ENCODE measurements around the gene DEGS2. TPM values are rescaled to one million over a fixed set of nuclear protein-coding genes. Genes with fewer than 3 reads are reported as not detected.
A peak's percentile ranks its signal among the peaks of the same experiment; 100 is the strongest.

The DEGS2 gene
- total and polyA plus RNA-seq, 2 of the 13 experiments (the other 11 are each of a cell fraction or from before 2014, with no cell fraction given), result 0.09 TPM

DNA sequence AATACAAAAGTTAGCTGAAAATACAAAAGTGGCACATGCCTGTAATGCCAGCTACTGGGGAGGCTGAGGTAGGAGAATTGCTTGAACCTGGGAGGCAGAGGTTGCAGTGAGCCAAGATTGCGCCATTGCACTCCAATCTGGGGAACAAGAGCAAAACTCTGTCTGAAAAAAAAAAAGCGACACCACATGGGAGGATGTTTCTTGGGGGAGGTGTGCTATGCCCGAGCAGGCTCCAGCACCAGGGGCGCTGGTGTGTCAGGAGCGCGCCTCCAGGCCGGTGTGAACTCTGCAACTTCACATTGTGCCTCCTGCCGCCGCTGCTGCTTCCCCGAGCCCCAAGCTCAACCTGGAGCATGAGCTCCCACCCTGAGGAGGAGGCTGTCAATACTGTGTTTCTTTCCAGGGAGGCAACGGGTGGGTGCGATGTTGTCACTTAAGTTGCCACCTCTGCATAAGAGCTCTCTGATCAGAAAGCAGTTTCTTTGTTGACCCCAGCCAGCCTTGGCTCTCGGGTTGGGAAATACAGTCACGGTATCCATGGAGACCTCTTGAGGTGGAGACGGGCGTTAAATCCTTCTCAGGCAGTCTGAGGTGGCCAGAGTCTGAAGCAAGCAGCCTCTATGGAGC, 18.9 kb downstream of the DEGS2 start (continued):
- TF ChIP-seq CCAR2 (optimal IDR thresholded peaks at IDR 0.05; ENCODE audit: low read depth, low read length) (peak; percentile 29), HOXA3 (CRISPR knock-in tag; IDR thresholded peaks at IDR 0.05) (peak; percentile 54; the same call in 1 of the 2 replicates), ZNF136 (CRISPR knock-in tag; IDR thresholded peaks at IDR 0.05; ENCODE audit: low read depth) (no peak), MED1 (CRISPR knock-in tag; IDR thresholded peaks at IDR 0.05) (0 out of 2 replicates have a peak, but pooled peaks have one; percentile 38), ARNT2 (CRISPR knock-in tag; IDR thresholded peaks at IDR 0.05; ENCODE audit: low read depth) (peak; percentile 47; the same call in 1 of the 2 replicates), ZNF775 (CRISPR knock-in tag; IDR thresholded peaks at IDR 0.05; ENCODE audit: borderline replicate concordance) (peak; percentile 82; the same call in 1 of the 2 replicates), ZMYM3 (CRISPR knock-in tag; IDR thresholded peaks at IDR 0.05) (peak; percentile 18; the same call in 1 of the 2 replicates), ZIK1 (CRISPR knock-in tag; IDR thresholded peaks at IDR 0.05; ENCODE audit: borderline replicate concordance, low read depth) (0 out of 2 replicates have a peak, but pooled peaks have one; percentile 20), FOXO1 (CRISPR knock-in tag; IDR thresholded peaks at IDR 0.05) (no peak), CBX5 (CRISPR knock-in tag; IDR thresholded peaks at IDR 0.05; ENCODE audit: borderline replicate concordance) (peak; percentile 23; the same call in 1 of the 2 replicates), NR2F6 (IDR thresholded peaks at IDR 0.05) (peak; percentile 22; the same call in 1 of the 2 replicates), NR2F6 (CRISPR knock-in tag; IDR thresholded peaks at IDR 0.05) (peak; percentile 60; the same call in 1 of the 2 replicates), ZKSCAN8 (CRISPR knock-in tag; IDR thresholded peaks at IDR 0.05; ENCODE audit: borderline replicate concordance) (0 out of 2 replicates have a peak, but pooled peaks have one; percentile 47)
- TF ChIP-seq, protein P1, sequence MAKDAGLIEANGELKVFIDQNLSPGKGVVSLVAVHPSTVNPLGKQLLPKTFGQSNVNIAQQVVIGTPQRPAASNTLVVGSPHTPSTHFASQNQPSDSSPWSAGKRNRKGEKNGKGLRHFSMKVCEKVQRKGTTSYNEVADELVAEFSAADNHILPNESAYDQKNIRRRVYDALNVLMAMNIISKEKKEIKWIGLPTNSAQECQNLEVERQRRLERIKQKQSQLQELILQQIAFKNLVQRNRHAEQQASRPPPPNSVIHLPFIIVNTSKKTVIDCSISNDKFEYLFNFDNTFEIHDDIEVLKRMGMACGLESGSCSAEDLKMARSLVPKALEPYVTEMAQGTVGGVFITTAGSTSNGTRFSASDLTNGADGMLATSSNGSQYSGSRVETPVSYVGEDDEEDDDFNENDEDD (CRISPR knock-in tag; IDR thresholded peaks at IDR 0.05; ENCODE audit: borderline replicate concordance), result peak; percentile 46; the same call in 1 of the 2 replicates
- TF ChIP-seq, protein P2, sequence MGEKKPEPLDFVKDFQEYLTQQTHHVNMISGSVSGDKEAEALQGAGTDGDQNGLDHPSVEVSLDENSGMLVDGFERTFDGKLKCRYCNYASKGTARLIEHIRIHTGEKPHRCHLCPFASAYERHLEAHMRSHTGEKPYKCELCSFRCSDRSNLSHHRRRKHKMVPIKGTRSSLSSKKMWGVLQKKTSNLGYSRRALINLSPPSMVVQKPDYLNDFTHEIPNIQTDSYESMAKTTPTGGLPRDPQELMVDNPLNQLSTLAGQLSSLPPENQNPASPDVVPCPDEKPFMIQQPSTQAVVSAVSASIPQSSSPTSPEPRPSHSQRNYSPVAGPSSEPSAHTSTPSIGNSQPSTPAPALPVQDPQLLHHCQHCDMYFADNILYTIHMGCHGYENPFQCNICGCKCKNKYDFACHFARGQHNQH (CRISPR knock-in tag; IDR thresholded peaks at IDR 0.05), result peak; percentile 55
- TF ChIP-seq, protein P3, sequence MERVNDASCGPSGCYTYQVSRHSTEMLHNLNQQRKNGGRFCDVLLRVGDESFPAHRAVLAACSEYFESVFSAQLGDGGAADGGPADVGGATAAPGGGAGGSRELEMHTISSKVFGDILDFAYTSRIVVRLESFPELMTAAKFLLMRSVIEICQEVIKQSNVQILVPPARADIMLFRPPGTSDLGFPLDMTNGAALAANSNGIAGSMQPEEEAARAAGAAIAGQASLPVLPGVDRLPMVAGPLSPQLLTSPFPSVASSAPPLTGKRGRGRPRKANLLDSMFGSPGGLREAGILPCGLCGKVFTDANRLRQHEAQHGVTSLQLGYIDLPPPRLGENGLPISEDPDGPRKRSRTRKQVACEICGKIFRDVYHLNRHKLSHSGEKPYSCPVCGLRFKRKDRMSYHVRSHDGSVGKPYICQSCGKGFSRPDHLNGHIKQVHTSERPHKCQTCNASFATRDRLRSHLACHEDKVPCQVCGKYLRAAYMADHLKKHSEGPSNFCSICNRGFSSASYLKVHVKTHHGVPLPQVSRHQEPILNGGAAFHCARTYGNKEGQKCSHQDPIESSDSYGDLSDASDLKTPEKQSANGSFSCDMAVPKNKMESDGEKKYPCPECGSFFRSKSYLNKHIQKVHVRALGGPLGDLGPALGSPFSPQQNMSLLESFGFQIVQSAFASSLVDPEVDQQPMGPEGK (CRISPR knock-in tag; IDR thresholded peaks at IDR 0.05), result peak; percentile 54
- TF ChIP-seq, protein P4, sequence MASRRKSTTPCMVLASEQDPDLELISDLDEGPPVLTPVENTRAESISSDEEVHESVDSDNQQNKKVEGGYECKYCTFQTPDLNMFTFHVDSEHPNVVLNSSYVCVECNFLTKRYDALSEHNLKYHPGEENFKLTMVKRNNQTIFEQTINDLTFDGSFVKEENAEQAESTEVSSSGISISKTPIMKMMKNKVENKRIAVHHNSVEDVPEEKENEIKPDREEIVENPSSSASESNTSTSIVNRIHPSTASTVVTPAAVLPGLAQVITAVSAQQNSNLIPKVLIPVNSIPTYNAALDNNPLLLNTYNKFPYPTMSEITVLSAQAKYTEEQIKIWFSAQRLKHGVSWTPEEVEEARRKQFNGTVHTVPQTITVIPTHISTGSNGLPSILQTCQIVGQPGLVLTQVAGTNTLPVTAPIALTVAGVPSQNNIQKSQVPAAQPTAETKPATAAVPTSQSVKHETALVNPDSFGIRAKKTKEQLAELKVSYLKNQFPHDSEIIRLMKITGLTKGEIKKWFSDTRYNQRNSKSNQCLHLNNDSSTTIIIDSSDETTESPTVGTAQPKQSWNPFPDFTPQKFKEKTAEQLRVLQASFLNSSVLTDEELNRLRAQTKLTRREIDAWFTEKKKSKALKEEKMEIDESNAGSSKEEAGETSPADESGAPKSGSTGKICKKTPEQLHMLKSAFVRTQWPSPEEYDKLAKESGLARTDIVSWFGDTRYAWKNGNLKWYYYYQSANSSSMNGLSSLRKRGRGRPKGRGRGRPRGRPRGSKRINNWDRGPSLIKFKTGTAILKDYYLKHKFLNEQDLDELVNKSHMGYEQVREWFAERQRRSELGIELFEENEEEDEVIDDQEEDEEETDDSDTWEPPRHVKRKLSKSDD (CRISPR knock-in tag; IDR thresholded peaks at IDR 0.05; ENCODE audit: low read depth), result 0 out of 2 replicates have a peak, but pooled peaks have one; percentile 32
- TF ChIP-seq, protein P5, sequence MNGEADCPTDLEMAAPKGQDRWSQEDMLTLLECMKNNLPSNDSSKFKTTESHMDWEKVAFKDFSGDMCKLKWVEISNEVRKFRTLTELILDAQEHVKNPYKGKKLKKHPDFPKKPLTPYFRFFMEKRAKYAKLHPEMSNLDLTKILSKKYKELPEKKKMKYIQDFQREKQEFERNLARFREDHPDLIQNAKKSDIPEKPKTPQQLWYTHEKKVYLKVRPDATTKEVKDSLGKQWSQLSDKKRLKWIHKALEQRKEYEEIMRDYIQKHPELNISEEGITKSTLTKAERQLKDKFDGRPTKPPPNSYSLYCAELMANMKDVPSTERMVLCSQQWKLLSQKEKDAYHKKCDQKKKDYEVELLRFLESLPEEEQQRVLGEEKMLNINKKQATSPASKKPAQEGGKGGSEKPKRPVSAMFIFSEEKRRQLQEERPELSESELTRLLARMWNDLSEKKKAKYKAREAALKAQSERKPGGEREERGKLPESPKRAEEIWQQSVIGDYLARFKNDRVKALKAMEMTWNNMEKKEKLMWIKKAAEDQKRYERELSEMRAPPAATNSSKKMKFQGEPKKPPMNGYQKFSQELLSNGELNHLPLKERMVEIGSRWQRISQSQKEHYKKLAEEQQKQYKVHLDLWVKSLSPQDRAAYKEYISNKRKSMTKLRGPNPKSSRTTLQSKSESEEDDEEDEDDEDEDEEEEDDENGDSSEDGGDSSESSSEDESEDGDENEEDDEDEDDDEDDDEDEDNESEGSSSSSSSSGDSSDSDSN (CRISPR knock-in tag; IDR thresholded peaks at IDR 0.05), result peak; percentile 55

Measured in HepG2 (cell line).